HG02610 (cell line): Measurements from ENCODE around the gene C1orf35.

ENCODE experiments used
- ATAC-seq: cut with Tn5 transposase; IDR thresholded peaks from one replicate; pipeline ENCODE4 v1.9.1; 2021; ENCODE audit warnings: mild to moderate bottlenecking, moderate library complexity; ENCODE audit not compliant: unreplicated experiment

The C1orf35 gene

DNA sequence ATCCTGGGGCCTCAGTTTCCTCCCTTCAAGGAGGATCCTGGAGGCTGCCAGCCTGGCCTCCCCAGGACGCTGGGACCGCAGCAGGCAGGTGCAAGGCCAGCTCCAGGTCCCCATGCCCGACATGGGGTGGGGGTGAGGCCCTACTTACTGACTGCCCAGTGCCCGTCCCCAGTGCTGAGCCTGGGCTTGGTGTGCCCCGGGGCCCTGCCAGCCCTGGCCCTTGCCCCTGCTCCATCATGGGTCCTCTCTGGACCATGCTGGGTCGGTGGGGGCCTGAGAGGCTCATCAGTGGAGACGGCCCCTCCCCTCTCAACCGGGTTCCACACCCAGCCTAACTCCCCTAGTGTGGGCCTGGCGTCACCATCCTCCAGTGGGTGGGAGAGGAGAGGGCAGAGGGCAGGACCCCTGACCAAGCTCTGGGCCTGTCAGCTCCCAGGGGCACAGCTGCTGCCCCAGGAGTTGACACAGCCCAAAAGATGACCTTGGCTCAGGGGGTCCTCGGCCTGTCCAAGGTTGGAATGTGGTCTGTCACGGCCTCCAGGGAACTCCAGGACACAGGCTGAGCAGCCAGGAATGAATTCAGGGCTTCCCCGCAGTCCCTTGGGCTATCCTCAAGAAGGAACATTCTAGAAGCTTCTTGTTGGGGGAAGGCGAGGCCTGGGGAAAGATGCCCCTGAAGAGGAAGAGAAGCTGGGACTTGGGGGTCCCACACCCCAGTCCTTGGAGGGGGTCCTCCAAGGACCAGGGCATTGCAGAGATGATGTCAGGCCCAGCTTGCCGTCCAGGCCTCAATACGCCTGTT is 38.2 kb downstream of the C1orf35 start:
- no peak for ATAC-seq

DNA sequence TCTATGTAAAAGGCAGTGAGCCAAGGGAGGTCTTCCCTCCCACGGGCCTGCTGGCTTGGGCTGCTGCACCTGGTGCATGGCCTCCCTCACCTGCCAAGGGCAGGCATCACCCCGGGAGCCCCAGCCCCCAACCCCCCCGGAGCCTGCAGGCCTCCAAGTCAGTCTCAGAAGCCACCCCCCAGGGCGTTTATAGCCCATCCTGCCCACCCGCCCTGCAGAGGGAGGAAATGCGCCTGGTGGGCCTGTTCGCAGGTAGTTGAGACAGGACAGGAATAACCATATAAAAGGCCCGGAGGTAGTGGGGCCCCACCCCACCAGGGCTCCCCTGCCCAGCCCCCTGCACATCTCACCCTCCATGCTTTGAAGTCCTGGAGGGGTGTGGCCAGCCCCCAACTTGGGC is 38.8 kb downstream of the C1orf35 start:
- ATAC-seq, result no peak

DNA sequence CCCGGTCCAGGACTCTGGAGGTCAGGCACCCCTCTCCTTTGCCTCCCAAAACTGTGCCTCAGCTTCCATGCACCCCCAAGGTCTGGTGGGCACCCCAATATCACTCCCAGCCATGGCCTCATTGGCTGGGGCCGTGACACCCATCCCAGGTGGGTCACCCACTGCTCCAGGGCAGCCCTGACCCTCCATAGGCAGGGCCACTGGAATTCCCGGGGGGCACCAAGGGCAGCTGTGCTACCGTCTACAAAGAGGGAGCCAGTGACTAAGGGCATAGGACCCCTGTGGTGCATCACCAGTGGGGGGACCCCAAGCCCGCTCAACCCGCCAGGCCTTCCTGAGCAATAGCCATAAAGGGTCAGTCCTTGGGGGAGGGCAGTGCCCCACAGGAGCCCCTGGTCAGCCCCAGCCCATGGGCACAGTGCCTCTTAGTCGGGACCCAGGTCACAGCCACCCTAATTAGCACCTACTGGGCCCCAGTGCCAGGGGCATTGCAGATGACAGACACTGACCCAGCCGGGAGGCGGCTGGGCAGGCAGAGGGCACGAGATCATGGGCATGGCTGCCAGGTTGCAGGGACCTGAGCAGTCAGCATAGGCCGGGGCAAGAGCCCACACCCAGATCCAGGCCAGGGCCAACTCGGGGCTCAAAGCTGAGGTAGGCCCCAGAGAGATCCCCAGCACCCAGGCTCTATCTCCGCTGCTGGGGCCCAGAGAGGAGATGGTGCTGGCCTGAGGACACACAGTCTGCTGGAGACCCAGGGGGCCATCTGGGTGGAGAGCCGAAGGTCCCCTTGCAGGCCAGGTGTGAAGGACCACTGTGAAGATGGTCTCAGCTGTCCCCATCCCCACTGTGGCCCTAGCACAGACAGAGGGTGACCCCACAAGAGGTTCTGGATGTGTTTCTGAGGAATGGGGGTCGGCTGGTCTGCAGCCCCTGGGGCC is 39.6 kb downstream of the C1orf35 start:
- ATAC-seq, result no peak

DNA sequence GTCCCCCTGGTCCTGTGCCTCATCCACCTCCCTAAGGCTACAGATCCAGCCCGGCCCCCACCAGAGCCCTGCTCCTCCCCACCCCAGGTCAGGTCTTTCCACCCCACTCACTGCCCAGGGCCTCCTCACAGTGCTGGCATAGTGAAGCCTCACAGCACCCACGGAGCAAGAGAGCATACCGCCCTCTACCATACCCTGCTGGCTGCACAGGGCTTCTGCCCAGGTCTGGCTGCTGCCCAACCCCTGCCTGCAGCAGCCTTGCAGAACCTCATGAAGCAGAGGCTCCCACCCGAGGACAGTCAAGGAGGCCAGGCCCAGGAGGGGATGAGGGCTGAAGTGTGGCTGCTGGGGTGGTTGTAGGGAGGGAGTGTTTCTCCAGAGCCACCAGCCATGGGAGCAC is 40.3 kb downstream of the C1orf35 start:
- no peak for ATAC-seq

DNA sequence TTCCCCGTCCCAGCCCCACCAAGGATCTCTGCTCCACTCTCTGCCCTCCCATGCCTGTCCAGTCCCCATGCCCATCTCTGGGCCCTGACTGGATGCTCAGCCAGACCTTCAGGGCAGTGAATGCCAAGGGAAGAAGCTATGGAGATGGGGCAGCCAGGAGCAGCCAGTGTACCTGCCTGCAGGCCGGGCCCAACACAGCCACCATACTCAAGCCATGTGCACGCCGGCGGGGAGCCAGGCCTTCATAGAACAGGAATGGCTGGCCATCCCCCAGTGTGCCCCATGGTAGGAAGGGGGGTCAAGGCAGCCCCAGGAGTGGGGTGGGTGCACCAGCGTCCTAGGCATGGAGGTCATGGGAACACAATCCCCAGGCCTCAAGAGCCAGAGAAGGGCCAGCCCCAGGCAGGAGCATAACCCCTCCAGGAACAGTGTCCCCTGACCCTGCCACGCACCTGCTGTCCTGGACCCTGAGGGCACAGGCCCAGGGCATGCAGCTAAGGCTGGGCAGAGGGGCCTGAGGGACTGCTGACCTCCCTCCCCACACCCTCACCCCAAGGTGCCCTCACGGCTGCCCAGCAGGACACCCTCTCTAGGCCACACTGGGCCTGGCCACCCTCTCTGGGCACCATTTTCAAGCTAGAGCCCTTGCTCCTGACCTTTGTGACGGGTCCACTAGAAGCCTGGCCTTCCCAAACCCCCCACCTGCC is 40.9 kb downstream of the C1orf35 start:
- no peak for ATAC-seq

DNA sequence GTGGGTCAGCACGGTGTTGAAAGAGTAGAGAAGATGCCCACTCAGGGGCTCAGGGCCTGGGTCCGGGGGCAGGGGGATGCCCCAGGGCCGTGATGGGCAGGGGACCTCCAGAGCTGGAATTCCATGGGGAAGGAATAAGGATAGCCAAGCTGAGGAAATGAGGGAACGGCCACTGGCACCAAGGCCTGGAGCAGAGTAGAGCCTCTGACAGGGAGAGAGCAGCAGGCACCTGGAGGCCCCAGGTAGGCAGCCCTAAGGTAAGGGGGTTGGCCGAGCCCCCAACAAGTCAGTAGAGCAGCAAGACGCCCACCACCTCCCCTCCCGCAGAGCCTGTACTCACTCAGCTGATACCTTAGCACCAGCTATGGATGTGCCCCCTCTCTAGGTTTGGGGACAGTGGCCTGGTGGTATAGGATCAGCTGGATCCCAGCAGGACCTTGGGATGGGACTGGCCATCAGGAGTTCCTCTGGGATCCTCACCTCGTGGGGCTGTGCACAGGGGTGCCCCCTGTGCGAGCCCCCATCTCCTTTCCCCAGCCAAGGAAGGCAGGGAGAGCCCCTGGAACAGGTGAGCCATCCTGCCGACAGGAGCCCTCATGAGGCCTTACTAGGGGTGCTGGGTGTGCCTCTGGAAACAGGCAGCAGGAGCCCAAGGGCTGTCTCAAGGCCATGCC is 41.6 kb downstream of the C1orf35 start:
- no peak for ATAC-seq

DNA sequence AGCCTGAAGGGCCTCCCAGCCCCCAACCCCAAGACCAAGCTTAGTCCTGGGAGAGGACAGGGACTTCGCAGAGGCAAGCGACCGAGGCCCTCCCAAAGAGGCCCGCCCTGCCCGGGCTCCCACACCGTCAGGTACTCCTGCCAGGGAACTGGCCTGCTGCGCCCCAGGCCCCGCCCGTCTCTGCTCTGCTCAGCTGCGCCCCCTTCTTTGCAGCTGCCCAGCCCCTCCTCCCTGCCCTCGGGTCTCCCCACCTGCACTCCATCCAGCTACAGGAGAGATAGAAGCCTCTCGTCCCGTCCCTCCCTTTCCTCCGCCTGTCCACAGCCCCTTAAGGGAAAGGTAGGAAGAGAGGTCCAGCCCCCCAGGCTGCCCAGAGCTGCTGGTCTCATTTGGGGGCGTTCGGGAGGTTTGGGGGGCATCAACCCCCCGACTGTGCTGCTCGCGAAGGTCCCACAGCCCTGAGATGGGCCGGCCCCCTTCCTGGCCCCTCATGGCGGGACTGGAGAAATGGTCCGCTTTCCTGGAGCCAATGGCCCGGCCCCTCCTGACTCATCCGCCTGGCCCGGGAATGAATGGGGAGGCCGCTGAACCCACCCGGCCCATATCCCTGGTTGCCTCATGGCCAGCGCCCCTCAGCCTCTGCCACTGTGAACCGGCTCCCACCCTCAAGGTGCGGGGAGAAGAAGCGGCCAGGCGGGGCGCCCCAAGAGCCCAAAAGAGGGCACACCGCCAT is 42.5 kb downstream of the C1orf35 start:
- no peak for ATAC-seq

DNA sequence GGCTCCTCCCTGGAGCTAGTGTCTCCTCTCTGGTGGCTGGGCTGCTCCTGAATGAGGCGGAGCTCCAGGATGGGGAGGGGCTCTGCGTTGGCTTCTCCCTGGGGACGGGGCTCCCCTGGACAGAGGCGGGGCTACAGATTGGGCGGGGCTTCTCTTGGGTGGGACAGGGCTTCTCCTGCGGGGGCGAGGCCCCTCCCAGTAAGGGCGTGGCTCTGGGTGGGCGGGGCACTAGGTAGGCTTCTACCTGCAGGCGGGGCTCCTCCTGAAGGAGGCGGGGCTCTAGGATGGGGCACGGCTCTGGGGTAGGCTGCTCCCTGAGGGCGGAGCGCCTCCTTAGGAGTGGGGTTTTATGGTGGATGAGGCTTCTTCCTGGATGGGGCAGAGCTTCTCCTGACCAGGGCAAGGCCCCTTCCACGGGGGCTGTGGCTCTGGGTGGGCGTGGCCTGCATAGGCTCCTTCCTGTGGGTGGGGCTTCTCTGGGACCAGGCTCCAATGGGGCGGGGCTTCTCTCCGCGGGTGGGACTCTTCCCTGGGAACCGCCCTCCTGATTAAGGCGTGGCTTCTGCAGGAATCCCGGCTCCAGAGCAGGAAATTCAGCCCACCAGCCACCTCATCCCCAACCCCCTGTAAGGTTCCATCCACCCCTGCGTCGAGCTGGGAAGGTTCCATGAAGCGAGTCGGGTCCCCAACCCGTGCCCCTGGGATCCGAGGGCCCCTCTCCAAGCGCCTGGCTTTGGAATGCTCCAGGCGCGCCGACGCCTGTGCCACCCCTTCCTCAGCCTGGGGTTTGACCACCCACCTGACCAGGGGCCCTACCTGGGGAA is 43.3 kb downstream of the C1orf35 start:
- no peak for ATAC-seq

DNA sequence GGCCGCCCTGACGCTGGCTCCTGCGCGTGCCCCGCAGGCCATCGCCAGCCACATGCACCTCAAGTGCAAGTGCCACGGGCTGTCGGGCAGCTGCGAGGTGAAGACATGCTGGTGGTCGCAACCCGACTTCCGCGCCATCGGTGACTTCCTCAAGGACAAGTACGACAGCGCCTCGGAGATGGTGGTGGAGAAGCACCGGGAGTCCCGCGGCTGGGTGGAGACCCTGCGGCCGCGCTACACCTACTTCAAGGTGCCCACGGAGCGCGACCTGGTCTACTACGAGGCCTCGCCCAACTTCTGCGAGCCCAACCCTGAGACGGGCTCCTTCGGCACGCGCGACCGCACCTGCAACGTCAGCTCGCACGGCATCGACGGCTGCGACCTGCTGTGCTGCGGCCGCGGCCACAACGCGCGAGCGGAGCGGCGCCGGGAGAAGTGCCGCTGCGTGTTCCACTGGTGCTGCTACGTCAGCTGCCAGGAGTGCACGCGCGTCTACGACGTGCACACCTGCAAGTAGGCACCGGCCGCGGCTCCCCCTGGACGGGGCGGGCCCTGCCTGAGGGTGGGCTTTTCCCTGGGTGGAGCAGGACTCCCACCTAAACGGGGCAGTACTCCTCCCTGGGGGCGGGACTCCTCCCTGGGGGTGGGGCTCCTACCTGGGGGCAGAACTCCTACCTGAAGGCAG is 44.0 kb downstream of the C1orf35 start:
- ATAC-seq, result no peak

DNA sequence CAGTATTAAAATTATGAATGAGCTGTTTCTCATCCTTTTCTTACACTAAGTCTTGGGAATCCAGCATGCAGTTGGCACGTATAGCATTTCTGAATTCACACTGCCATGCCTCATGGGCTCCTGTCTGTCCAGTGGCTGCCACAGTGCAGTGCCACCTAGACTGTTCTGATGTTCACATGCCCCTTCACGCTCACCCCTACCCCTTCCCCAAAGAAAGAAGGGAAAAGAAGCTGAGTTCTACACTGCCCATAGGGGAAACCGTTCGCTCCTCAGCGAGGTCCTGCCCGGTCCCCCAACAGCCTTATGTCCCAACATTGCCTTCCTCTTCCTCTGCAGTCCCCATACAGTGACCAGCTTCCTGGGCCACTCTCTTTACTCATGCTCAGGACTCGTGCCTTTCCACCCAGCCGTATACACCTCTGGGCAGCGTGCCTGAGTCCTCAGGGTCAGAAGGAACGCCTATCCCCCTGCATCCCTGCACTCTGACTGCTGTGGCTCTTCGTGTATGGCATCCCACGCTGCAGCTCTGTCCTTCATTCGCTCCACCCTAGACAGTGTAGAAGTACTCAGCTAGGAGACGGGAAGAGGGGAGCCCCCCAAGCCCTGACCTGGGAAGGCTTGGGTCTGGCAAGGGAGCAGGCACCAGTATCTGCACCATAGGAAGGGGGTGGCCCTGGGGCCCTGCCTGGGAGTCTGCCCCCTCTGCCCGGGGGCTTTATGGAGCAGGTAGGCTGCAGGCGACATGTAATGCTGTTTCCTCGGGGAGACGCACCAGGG is 44.8 kb downstream of the C1orf35 start:
- no peak for ATAC-seq
